ENCODE data around the gene ADGRG1.
A peak's percentile ranks its signal among the peaks of the same experiment; 100 is the strongest.

ADGRG1 gene

DNA sequence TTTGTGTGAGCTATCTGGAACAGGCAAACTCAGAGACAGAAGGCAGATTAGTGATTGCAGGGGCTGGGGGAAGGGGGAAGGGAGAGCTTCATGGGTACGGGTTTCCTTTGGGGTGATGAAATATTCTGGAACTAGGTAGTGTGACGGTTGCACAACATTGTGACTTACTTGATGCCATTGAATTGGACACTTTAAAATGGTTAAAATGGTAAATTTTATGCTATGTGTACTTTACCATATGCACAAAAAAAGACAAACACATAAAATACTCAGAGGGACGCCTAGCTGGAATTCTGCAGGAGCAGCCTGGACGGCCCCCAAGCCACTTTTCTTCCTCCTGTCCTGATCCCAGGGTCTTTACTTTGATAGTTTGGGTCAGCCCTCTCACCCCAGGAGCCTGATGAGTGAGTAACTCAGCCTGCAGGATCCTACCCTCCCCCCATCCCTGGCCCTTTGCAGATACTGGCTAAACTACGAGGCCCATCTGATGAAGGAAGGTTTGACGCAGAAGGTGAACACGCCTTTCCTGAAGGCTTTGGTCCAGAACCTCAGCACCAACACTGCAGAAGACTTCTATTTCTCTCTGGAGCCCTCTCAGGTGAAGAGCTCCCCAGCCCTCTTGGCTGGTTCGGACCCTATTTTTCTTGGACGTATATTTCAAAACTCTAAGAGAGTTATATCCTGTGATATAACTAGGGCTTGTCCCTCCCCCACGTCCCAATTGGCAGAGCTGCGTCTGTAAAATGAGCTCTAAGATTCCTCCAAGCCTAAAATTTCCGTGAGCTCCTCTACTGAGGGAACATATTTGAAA, 47.5 kb downstream of the ADGRG1 start:
- TF ChIP-seq, protein P1, sequence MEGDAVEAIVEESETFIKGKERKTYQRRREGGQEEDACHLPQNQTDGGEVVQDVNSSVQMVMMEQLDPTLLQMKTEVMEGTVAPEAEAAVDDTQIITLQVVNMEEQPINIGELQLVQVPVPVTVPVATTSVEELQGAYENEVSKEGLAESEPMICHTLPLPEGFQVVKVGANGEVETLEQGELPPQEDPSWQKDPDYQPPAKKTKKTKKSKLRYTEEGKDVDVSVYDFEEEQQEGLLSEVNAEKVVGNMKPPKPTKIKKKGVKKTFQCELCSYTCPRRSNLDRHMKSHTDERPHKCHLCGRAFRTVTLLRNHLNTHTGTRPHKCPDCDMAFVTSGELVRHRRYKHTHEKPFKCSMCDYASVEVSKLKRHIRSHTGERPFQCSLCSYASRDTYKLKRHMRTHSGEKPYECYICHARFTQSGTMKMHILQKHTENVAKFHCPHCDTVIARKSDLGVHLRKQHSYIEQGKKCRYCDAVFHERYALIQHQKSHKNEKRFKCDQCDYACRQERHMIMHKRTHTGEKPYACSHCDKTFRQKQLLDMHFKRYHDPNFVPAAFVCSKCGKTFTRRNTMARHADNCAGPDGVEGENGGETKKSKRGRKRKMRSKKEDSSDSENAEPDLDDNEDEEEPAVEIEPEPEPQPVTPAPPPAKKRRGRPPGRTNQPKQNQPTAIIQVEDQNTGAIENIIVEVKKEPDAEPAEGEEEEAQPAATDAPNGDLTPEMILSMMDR (IDR thresholded peaks at IDR 0.05; ENCODE audit: low read length, missing control alignments), result no peak
- H3K4me3 ChIP-seq (replicated peaks; ENCODE audit: low read depth, low read length), result no peak overlapping the region
- DNase-seq (ENCODE audit: low read depth), result peak; percentile 44

DNA sequence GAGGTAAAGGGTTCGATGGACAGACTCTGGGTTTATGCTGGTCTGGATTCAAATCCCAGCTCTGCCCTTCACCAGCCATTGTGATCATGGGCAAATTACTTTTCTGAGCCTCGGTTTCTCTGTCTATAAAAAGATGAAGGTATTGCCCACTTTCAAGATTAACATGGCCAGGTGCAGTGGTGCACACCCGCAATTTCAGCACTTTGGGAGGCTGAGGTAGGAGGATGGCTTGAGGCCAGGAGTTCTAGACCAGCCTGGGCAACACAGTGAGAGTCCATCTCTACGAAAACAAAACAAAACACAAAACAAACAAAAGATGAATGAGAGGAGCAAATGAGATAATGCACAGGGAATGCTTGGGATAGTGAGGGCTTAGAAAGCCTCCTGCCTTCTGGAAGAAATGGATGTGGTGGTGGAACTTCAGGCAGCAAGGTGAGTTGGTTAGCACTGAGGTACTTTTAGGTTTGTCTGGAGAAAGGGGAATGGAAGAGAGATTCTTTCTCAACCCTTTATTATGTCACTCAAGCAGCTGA, 48.2 kb downstream of the ADGRG1 start:
- no peak overlapping the region for H3K4me3 ChIP-seq (replicated peaks; ENCODE audit: low read depth, low read length)
- TF ChIP-seq, protein P1 (IDR thresholded peaks at IDR 0.05; ENCODE audit: low read length, missing control alignments), result no peak
- peak; percentile 8 for DNase-seq (ENCODE audit: low read depth)

DNA sequence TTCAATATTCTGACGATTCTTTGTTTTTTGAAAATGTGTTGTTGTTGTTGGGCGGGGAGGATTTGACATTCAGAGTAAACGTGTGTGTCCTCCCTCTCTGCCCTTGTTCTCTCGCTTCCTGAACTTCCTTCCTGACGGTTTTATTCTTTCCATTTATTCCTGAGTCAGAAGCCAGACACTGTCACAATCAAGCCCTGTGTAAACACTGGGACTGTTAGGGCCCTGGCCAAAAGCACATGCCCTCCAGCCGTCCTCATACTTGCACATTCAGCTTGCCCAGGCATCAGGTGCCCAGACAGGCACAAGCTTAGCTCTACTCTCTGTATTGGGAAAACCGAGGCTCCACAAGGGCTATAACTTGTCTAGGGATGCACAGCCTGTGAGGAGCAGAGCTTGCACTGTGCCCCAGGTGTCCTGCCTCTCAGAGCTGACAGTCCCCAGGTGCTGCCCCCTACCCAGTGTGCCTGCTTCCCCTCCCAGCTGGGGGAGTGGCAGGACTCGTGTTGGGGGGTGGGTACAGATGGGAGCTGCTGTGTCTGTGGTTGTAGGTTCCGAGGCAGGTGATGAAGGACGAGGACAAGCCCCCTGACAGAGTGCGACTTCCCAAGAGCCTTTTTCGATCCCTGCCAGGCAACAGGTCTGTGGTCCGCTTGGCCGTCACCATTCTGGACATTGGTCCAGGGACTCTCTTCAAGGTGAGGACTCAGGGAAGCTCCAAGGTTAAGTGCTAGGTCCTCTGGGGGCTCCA, 49.4 kb downstream of the ADGRG1 start:
- DNase-seq (ENCODE audit: low read depth), result no peak
- TF ChIP-seq, protein P1 (IDR thresholded peaks at IDR 0.05; ENCODE audit: low read length, missing control alignments), result no peak
- H3K4me3 ChIP-seq (replicated peaks; ENCODE audit: low read depth, low read length), result no peak overlapping the region

DNA sequence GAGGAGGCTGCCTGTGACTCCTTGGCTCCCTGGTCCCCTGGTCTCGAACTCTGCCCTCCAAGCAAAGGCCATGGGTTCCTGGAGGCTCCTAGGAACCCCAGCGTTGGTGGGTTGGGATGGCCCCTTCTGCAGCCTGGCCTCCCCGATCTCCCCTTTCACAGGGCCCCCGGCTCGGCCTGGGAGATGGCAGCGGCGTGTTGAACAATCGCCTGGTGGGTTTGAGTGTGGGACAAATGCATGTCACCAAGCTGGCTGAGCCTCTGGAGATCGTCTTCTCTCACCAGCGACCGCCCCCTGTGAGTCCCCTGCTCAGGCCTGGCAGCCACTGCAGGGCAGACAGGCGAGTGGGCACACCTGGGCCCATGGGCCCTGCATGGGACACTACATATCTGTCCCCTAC, 50.6 kb downstream of the ADGRG1 start:
- TF ChIP-seq, protein P1 (IDR thresholded peaks at IDR 0.05; ENCODE audit: low read length, missing control alignments), result no peak
- no peak overlapping the region for H3K4me3 ChIP-seq (replicated peaks; ENCODE audit: low read depth, low read length)
- DNase-seq (ENCODE audit: low read depth), result no peak

DNA sequence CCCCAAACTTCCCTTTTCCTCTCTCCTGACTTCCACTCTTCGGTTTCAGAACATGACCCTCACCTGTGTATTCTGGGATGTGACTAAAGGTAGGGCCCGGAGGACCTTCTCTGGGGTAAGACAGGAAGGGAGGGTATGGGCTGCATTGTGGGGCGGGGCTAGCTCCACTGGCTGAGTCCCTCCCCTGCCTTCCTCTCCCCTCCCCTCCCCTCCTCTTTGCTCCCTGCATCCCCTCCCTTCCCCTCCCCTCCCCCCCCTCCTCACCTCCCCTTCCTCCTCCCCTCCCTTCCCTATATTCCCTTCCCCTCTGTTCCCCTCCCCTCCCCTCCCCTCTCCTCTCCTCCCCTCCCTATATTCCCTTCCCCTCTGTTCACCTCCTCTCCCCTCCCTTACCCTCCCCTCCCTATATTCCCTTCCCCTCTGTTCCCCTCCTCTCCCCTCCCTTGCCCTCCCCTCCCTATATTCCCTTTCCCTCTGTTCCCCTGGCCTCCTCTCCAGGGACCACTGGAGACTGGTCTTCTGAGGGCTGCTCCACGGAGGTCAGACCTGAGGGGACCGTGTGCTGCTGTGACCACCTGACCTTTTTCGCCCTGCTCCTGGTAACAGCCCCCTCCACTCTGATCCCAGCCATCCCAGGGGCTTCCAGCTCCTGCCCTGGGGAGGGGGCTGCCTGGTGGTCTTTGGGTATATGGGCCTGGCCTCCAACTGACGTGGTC, 51.5 kb downstream of the ADGRG1 start:
- no peak overlapping the region for H3K4me3 ChIP-seq (replicated peaks; ENCODE audit: low read depth, low read length)
- DNase-seq (ENCODE audit: low read depth), result no peak
- TF ChIP-seq, protein P1 (IDR thresholded peaks at IDR 0.05; ENCODE audit: low read length, missing control alignments), result no peak

DNA sequence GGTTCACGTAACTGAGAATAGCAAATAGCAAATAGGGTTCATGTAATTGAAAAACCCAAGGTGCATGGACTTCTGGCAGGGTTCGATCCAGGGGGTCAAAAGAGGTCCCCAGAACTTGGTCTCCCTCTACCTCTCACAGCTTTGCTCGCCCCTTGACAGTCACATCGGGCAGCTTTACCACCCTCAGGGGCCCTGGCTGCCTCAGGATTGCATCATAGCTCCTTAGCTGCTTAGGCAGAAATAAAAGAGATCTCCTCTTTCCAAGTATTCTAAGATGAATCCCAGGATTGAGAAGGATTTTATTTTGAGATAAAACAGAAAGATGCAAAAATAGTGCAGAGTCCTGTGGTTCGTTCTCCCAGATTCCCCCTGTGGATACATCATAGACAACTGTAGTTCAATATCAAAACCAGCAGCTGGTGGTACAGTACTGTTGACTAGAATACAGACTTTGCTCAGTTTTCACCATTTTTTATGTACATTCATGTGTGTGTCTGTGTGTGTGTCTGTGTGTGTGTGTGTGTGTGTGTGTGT, 52.5 kb downstream of the ADGRG1 start:
- TF ChIP-seq, protein P1 (IDR thresholded peaks at IDR 0.05; ENCODE audit: low read length, missing control alignments), result no peak
- DNase-seq (ENCODE audit: low read depth), result no peak
- H3K4me3 ChIP-seq (replicated peaks; ENCODE audit: low read depth, low read length), result no peak overlapping the region

Measured in fibroblast of pulmonary artery (primary cell).